ENCODE measurements around the gene ARV1. TPM values are rescaled to one million over a fixed set of nuclear protein-coding genes. Genes with fewer than 3 reads are reported as not detected.

The ARV1 gene
- polyA plus RNA-seq, 3 donors: 21.4 to 29.5 (median 25.1) TPM

Other genes with a start within 250 kb of the ARV1 start
- gene CAPN9, start 231.7 kb upstream of the ARV1 start, polyA plus RNA-seq (ENCODE audit: insufficient read length in 3 of 3): 1 to 10 TPM in 2 of 3 donors, under 1 TPM in 1; 0.98 to 1.3 (median 1.2) TPM
- gene C1orf198, start 110.6 kb upstream of the ARV1 start, polyA plus RNA-seq (ENCODE audit: insufficient read length in 3 of 3): 10 to 100 TPM; 79.8 to 90.9 (median 90.9) TPM
- gene TTC13, start 233 bp upstream of the ARV1 start, polyA plus RNA-seq (ENCODE audit: insufficient read length in 3 of 3): 10 to 100 TPM; 17.6 to 19.9 (median 19.7) TPM
- 10 to 100 TPM; 12.8 to 19.2 (median 16.6) TPM for gene FAM89A, start 61.2 kb downstream of the ARV1 start, polyA plus RNA-seq (ENCODE audit: insufficient read length in 3 of 3)
- under 1 TPM; 0.05 to 0.09 (median 0.08) TPM for gene TRIM67, start 183.0 kb downstream of the ARV1 start, polyA plus RNA-seq (ENCODE audit: insufficient read length in 3 of 3)

Measured in renal cortex interstitium (tissue), 3 donors.